Eye (tissue), 1 donor: Measurements from ENCODE around the gene KRT79.

Experiments used
- DNase-seq: peaks from one replicate; pipeline ENCODE4 v3.0.0-alpha.2; 2015

The KRT79 gene

GRCh38 chr12:52788192-52788875 is 45.8 kb downstream of the KRT79 start:
- DNase-seq: no peak

- no peak for DNase-seq
Observed at GRCh38 chr12:52787324-52788191, 46.6 kb downstream of the KRT79 start.

- no peak for DNase-seq
Observed at GRCh38 chr12:52784909-52785308, 49.2 kb downstream of the KRT79 start.

GRCh38 chr12:52783563-52784316 is 50.4 kb downstream of the KRT79 start:
- peak; percentile 29 for DNase-seq

GRCh38 chr12:52782502-52782901 is 51.6 kb downstream of the KRT79 start:
- no peak for DNase-seq

GRCh38 chr12:52781399-52782082 is 52.6 kb downstream of the KRT79 start:
- DNase-seq: no peak

GRCh38 chr12:52779914-52780313 is 54.2 kb downstream of the KRT79 start:
- DNase-seq: no peak

GRCh38 chr12:52778833-52779232 is 55.3 kb downstream of the KRT79 start:
- DNase-seq: no peak

GRCh38 chr12:52777566-52777965 is 56.5 kb downstream of the KRT79 start:
- no peak for DNase-seq

GRCh38 chr12:52776913-52777395 is 57.2 kb downstream of the KRT79 start, which contains the start of gene KRT76:
Gene KRT76, minus strand, starts transcription at chr12:52777345. Its CDS starts 54 bp downstream, at chr12:52777291.
- DNase-seq: no peak

GRCh38 chr12:52776435-52776834 is 57.7 kb downstream of the KRT79 start:
- DNase-seq: no peak

- DNase-seq: no peak
Observed at GRCh38 chr12:52774629-52775250, 59.4 kb downstream of the KRT79 start.

GRCh38 chr12:52772772-52773171 is 61.3 kb downstream of the KRT79 start:
- DNase-seq: no peak

GRCh38 chr12:52772188-52772587 is 61.9 kb downstream of the KRT79 start:
- DNase-seq: no peak

- DNase-seq: no peak
Observed at GRCh38 chr12:52771505-52771904, 62.6 kb downstream of the KRT79 start.
